ENCODE results near the gene CSKMT. TPM values are rescaled to one million over a fixed set of nuclear protein-coding genes. Genes with fewer than 3 reads are reported as not detected.
A peak's percentile ranks its signal among the peaks of the same experiment; 100 is the strongest.

The CSKMT gene
- total RNA-seq, 1 donor from 2014 or later = 7.8 TPM

GRCh38 chr11:62706850-62707247 is 41.7 kb downstream of the CSKMT start:
- no peak for DNase-seq (ENCODE audit: low spot score)
- peaks cover 8% of the 10 kb centered on the region for H3K36me3 Mint-ChIP-seq (ENCODE audit: low read depth)
- peaks cover 38% of the 10 kb centered on the region for H3K4me1 Mint-ChIP-seq (ENCODE audit: low read depth)
- H3K27ac Mint-ChIP-seq (ENCODE audit: unreplicated experiment) = peak overlapping the region; percentile 84
- no peaks in the 10 kb centered on the region for H3K27me3 Mint-ChIP-seq (ENCODE audit: low read depth)
- no peak for TF ChIP-seq CTCF (IDR thresholded peaks at IDR 0.05)
- peak overlapping the region; percentile 92 for H3K4me3 Mint-ChIP-seq (ENCODE audit: unreplicated experiment)
- H3K9me3 Mint-ChIP-seq (ENCODE audit: low read depth) = no peaks in the 10 kb centered on the region

GRCh38 chr11:62707277-62707861 is 42.3 kb downstream of the CSKMT start, which contains the start of the genes BSCL2 and GNG3:
Gene BSCL2, minus strand, starts transcription at chr11:62707424. Its CDS starts 229 bp downstream, at chr11:62707195.
Gene GNG3, plus strand, starts transcription at chr11:62707676. Its CDS starts 620 bp downstream, at chr11:62708296.
- H3K4me1 Mint-ChIP-seq (ENCODE audit: low read depth) = peaks cover 38% of the 10 kb centered on the region
- peak; percentile 69 for DNase-seq (ENCODE audit: low spot score)
- peaks cover 10% of the 10 kb centered on the region for H3K36me3 Mint-ChIP-seq (ENCODE audit: low read depth)
- peak within 1 kb of the TSS; percentile 84 for H3K27ac Mint-ChIP-seq (ENCODE audit: unreplicated experiment)
- TF ChIP-seq CTCF (IDR thresholded peaks at IDR 0.05) = no peak
- H3K9me3 Mint-ChIP-seq (ENCODE audit: low read depth) = no peaks in the 10 kb centered on the region
- H3K4me3 Mint-ChIP-seq (ENCODE audit: unreplicated experiment) = peak within 1 kb of the TSS; percentile 92
- no peaks in the 10 kb centered on the region for H3K27me3 Mint-ChIP-seq (ENCODE audit: low read depth)

GRCh38 chr11:62708392-62708791 is 43.3 kb downstream of the CSKMT start:
- H3K9me3 Mint-ChIP-seq (ENCODE audit: low read depth) = no peaks in the 10 kb centered on the region
- H3K27me3 Mint-ChIP-seq (ENCODE audit: low read depth) = no peaks in the 10 kb centered on the region
- no peak overlapping the region for H3K27ac Mint-ChIP-seq (ENCODE audit: unreplicated experiment)

GRCh38 chr11:62708793-62709192 is 43.7 kb downstream of the CSKMT start:
- no peak for TF ChIP-seq CTCF (IDR thresholded peaks at IDR 0.05)
- Mint-ChIP-seq H3K4me1 (ENCODE audit: low read depth) (peaks cover 38% of the 10 kb centered on the region), H3K9me3 (ENCODE audit: low read depth) (no peaks in the 10 kb centered on the region), H3K36me3 (ENCODE audit: low read depth) (peaks cover 12% of the 10 kb centered on the region), H3K4me3 (ENCODE audit: unreplicated experiment) (peak overlapping the region; percentile 87), H3K27me3 (ENCODE audit: low read depth) (no peaks in the 10 kb centered on the region), H3K27ac (ENCODE audit: unreplicated experiment) (peak overlapping the region; percentile 99)
- no peak for DNase-seq (ENCODE audit: low spot score)

More at GRCh38 chr11:62708392-62708791, 43.3 kb downstream of the CSKMT start:
- Mint-ChIP-seq H3K36me3 (ENCODE audit: low read depth) (peaks cover 11% of the 10 kb centered on the region), H3K4me3 (ENCODE audit: unreplicated experiment) (peak overlapping the region; percentile 87), H3K4me1 (ENCODE audit: low read depth) (peaks cover 38% of the 10 kb centered on the region)
- no peak for TF ChIP-seq CTCF (IDR thresholded peaks at IDR 0.05)
- no peak for DNase-seq (ENCODE audit: low spot score)

- peaks cover 14% of the 10 kb centered on the region for H3K36me3 Mint-ChIP-seq (ENCODE audit: low read depth)
- H3K4me1 Mint-ChIP-seq (ENCODE audit: low read depth) = peaks cover 42% of the 10 kb centered on the region
- no peaks in the 10 kb centered on the region for H3K27me3 Mint-ChIP-seq (ENCODE audit: low read depth)
- peak overlapping the region; percentile 87 for H3K4me3 Mint-ChIP-seq (ENCODE audit: unreplicated experiment)
- peak; percentile 42 for TF ChIP-seq CTCF (IDR thresholded peaks at IDR 0.05)
- H3K27ac Mint-ChIP-seq (ENCODE audit: unreplicated experiment) = peak overlapping the region; percentile 99
- H3K9me3 Mint-ChIP-seq (ENCODE audit: low read depth) = no peaks in the 10 kb centered on the region
- DNase-seq (ENCODE audit: low spot score) = peak; percentile 98
Observed at GRCh38 chr11:62709247-62710000, 44.3 kb downstream of the CSKMT start.

All from chondrocyte (in vitro differentiated cells).